ENCODE measurements around the gene RHOBTB3. TPM values are rescaled to one million over a fixed set of nuclear protein-coding genes. Genes with fewer than 3 reads are reported as not detected.
"Not testable (repeated sequence)": the region's sequence is repeated elsewhere in the genome, so short reads cannot be mapped to it uniquely, and the experiment has no call there.

The RHOBTB3 gene
- total and polyA plus RNA-seq, 4 donors = 12.9 to 150 (median 30.6) TPM

DNA sequence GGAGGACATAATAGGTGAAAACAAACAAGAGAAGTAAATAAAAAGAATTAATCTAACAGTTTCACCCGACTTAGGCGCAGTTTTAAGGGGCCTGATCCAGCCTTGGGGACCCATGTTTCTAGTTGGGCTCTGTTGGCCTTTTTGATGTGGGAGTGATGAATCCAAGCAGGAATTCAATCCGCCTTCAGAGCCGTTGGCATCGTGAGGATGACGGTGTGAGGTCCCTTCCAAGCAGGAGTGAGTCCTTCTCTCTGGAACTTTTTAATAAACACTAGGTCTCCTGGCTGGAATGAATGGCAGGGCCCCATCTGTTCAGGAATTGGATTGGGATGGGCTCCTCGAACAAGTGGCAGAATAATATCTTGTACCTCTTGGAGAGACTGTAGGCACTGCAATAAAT, 22.3 kb upstream of the RHOBTB3 start:
- H3K27me3 ChIP-seq (ENCODE audit: control insufficient read depth in 3 of 3, insufficient read depth in 3 of 3, low read length in 2 of 3) = no peaks in the 10 kb centered on the region
- H3K27ac ChIP-seq (ENCODE audit: low read depth in 1 of 2, low read length in 1 of 2) = no peak overlapping the region
- no peak overlapping the region for H3K4me3 ChIP-seq
- no peak for ATAC-seq (ENCODE audit: insufficient read depth, low FRiP score)
- WGBS, 2 donors = 91 to 96% methylated on average over 7 of the region's 7 CpGs
- H3K9me3 ChIP-seq (ENCODE audit: control insufficient read depth in 4 of 4, insufficient read depth in 3 of 4, low read length in 3 of 4) = no peaks in the 10 kb centered on the region
- TF ChIP-seq, protein P1, sequence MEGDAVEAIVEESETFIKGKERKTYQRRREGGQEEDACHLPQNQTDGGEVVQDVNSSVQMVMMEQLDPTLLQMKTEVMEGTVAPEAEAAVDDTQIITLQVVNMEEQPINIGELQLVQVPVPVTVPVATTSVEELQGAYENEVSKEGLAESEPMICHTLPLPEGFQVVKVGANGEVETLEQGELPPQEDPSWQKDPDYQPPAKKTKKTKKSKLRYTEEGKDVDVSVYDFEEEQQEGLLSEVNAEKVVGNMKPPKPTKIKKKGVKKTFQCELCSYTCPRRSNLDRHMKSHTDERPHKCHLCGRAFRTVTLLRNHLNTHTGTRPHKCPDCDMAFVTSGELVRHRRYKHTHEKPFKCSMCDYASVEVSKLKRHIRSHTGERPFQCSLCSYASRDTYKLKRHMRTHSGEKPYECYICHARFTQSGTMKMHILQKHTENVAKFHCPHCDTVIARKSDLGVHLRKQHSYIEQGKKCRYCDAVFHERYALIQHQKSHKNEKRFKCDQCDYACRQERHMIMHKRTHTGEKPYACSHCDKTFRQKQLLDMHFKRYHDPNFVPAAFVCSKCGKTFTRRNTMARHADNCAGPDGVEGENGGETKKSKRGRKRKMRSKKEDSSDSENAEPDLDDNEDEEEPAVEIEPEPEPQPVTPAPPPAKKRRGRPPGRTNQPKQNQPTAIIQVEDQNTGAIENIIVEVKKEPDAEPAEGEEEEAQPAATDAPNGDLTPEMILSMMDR (IDR thresholded peaks at IDR 0.05; ENCODE audit: control extremely low read depth, extremely low read depth) = no peak
- no peak overlapping the region for H3K9ac ChIP-seq (ENCODE audit: insufficient read depth in 1 of 2, low read length in 2 of 2)
- H3K36me3 ChIP-seq (ENCODE audit: control insufficient read depth in 4 of 4, insufficient read depth in 4 of 4, low read length in 4 of 4) = no peaks in the 10 kb centered on the region
- H3K4me1 ChIP-seq (ENCODE audit: control insufficient read depth in 5 of 5, insufficient read depth in 5 of 5, low read length in 5 of 5) = peaks cover 0 to 7% (median 3%) of the 10 kb centered on the region in 5 donors
- DNase-seq = no peak

DNA sequence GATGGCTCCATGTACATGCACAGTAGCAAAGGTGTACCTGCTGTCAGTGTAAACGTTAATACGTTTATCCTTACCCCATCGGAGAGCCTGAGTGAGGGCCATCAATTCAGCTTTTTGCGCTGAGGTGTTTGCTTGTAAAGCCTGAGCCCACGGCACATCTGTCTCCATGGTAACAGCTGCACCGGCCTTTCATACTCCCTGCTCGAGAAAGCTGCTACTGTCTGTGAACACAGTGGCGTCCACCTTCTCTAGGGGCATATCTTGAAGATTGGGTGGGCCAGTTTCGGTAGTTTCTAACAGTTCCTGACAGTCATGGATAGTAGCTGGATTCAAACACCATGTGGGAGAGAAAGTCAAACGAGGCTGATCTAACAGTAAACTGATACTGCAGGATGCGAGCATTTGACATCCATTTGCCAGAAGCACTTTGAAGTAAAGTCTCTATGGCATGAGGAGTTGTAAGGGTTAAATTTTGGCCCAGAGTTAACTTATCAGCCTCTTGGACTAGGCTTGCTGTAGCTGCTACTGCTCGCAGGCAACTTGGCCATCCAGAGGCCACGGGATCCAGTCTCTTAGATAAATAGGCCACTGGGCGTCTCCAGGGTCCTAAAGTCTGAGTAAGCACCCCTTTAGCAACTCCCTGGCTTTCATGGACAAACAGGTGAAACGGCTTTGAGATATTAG, 21.0 kb upstream of the RHOBTB3 start:
- Histone ChIP-seq H3K27ac (ENCODE audit: low read depth in 1 of 2, low read length in 1 of 2) (peak overlapping the region in 1 of 2 donors; percentile 22), H3K9me3 (ENCODE audit: control insufficient read depth in 4 of 4, insufficient read depth in 3 of 4, low read length in 3 of 4) (no peaks in the 10 kb centered on the region), H3K4me1 (ENCODE audit: control insufficient read depth in 5 of 5, insufficient read depth in 5 of 5, low read length in 5 of 5) (peaks cover 0 to 7% (median 3%) of the 10 kb centered on the region in 5 donors), H3K27me3 (ENCODE audit: control insufficient read depth in 3 of 3, insufficient read depth in 3 of 3, low read length in 2 of 3) (no peaks in the 10 kb centered on the region), H3K4me3 (no peak overlapping the region), H3K36me3 (ENCODE audit: control insufficient read depth in 4 of 4, insufficient read depth in 4 of 4, low read length in 4 of 4) (no peaks in the 10 kb centered on the region), H3K9ac (ENCODE audit: insufficient read depth in 1 of 2, low read length in 2 of 2) (no peak overlapping the region)
- DNase-seq (peak; percentile 40 to 64 (median 61)), ATAC-seq (ENCODE audit: insufficient read depth, low FRiP score) (no peak)
- TF ChIP-seq, protein P1 (IDR thresholded peaks at IDR 0.05; ENCODE audit: control extremely low read depth, extremely low read depth) = no peak
- 69 to 78% methylated on average over 15 of the region's 15 CpGs for WGBS, 2 donors

DNA sequence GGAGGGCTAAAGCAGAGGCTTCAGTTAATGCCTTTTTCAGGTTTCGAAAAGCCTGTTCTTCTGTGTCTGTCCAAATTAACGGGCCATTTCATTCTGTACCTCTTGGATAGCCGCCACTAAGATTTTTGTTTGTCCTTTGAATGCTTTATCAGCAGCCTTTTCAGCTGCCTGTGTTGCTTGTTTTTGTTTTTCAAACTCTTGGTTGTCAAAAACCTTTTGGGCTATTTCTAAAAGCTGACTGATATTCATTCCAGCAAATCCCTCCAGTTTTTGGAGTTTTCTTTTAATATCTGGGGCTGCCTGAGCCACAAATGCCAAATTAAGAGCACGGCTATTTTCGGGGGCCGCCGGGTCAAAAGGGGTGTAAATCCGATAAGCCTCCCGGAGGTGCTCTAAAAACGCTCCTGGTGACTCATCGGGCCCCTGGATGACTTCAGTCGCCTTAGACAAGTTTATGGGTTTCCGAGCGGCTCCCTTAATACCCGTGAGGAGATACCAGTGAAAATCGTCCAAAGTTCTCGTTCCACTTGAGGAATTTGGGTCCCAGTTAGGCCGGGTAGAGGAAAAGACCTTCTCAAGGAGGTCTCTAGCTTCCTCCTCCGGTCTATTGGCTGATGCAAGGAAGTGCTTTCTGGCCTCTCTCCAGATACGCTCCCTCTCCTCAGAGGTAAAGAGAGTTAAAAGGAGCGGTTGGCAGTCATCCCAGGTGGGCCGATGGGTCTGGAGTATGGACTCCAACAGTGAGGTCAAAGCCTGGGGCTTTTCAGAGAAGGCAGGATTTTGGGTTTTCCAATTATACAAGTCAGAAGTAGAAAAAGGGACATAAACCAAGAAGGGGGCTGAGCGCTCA, 20.3 kb upstream of the RHOBTB3 start:
- H3K4me1 ChIP-seq (ENCODE audit: control insufficient read depth in 5 of 5, insufficient read depth in 5 of 5, low read length in 5 of 5); H3K9me3 ChIP-seq (ENCODE audit: control insufficient read depth in 4 of 4, insufficient read depth in 3 of 4, low read length in 3 of 4); H3K36me3 ChIP-seq (ENCODE audit: control insufficient read depth in 4 of 4, insufficient read depth in 4 of 4, low read length in 4 of 4); H3K9ac ChIP-seq (ENCODE audit: insufficient read depth in 1 of 2, low read length in 2 of 2); ATAC-seq (ENCODE audit: insufficient read depth, low FRiP score); H3K4me3 ChIP-seq; H3K27me3 ChIP-seq (ENCODE audit: control insufficient read depth in 3 of 3, insufficient read depth in 3 of 3, low read length in 2 of 3): not testable (repeated sequence)
- peak in 1 of 3 donors; percentile 13 for DNase-seq
- H3K27ac ChIP-seq (ENCODE audit: low read depth in 1 of 2, low read length in 1 of 2) = peak overlapping the region in 1 of 2 donors; percentile 22
- WGBS, 2 donors = 72 to 85% methylated on average over 23 of the region's 23 CpGs
